ENCODE results near the gene CACNA2D2. TPM values are rescaled to one million over a fixed set of nuclear protein-coding genes. Genes with fewer than 3 reads are reported as not detected.

CACNA2D2 gene
- total and polyA plus RNA-seq, 4 donors = 0.10 to 0.19 (median 0.15) TPM

- H3K27me3 ChIP-seq (ENCODE audit: control insufficient read depth in 4 of 4, insufficient read depth in 4 of 4, low read length in 3 of 4) = no peaks in the 10 kb centered on the region
- TF ChIP-seq FOXA2 (IDR thresholded peaks at IDR 0.05) (no peak), EGR1 (IDR thresholded peaks at IDR 0.05; ENCODE audit: low read depth in 2 of 2) (no peak), YY1 (IDR thresholded peaks at IDR 0.05) (no peak), HNF4G (IDR thresholded peaks at IDR 0.05) (no peak), REST (IDR thresholded peaks at IDR 0.05) (no peak)
- DNase-seq (ENCODE audit: low spot score) = no peak
- no peaks in the 10 kb centered on the region for H3K36me3 ChIP-seq (ENCODE audit: control insufficient read depth in 4 of 4, insufficient read depth in 3 of 4, low read depth in 1 of 4, low read length in 3 of 4)
- H3K4me1 ChIP-seq (ENCODE audit: control insufficient read depth in 4 of 4, insufficient read depth in 4 of 4, low read length in 3 of 4) = no peaks in the 10 kb centered on the region
- H3K9ac ChIP-seq (ENCODE audit: low read depth in 1 of 2, low read length in 2 of 2) = no peak overlapping the region
- H3K27ac ChIP-seq (ENCODE audit: low read depth in 1 of 2, low read length in 2 of 2) = no peak overlapping the region
- WGBS = 88% methylated on average over 6 of the region's 6 CpGs
- no peak overlapping the region for H3K4me3 ChIP-seq (ENCODE audit: low read depth in 1 of 3, low read length in 3 of 3)
- no peaks in the 10 kb centered on the region for H3K9me3 ChIP-seq (ENCODE audit: control insufficient read depth in 4 of 4, low read length in 3 of 4)
Observed at GRCh38 chr3:50466177-50466576, 37.3 kb downstream of the CACNA2D2 start.

- H3K27me3 ChIP-seq (ENCODE audit: control insufficient read depth in 4 of 4, insufficient read depth in 4 of 4, low read length in 3 of 4) = no peaks in the 10 kb centered on the region
Observed at GRCh38 chr3:50464569-50464968, 38.9 kb downstream of the CACNA2D2 start.

More at GRCh38 chr3:50464569-50464968, 38.9 kb downstream of the CACNA2D2 start:
- no peak for TF ChIP-seq GABPA (IDR thresholded peaks at IDR 0.05 in 1 of 2, conservative IDR thresholded peaks at IDR 0.05 in 1 of 2)
- no peak for TF ChIP-seq EGR1 (IDR thresholded peaks at IDR 0.05; ENCODE audit: low read depth in 2 of 2)
- no peak for TF ChIP-seq SP1 (IDR thresholded peaks at IDR 0.05)
- TF ChIP-seq HNF4A (conservative IDR thresholded peaks at IDR 0.05) = no peak
- TF ChIP-seq ATF3 (IDR thresholded peaks at IDR 0.05) = no peak
- TF ChIP-seq ZBTB33 (IDR thresholded peaks at IDR 0.05) = no peak
- TF ChIP-seq RXRA (IDR thresholded peaks at IDR 0.05) = no peak
- TF ChIP-seq FOXA1 (IDR thresholded peaks at IDR 0.05) = no peak
- no peak for TF ChIP-seq RAD21 (IDR thresholded peaks at IDR 0.05)
- TF ChIP-seq JUND (IDR thresholded peaks at IDR 0.05) = no peak
- no peak for TF ChIP-seq YY1 (IDR thresholded peaks at IDR 0.05)
- TF ChIP-seq FOXA2 (IDR thresholded peaks at IDR 0.05) = no peak
- TF ChIP-seq MAX (IDR thresholded peaks at IDR 0.05) = no peak
- TF ChIP-seq REST (IDR thresholded peaks at IDR 0.05) = no peak
- TF ChIP-seq CTCF (IDR thresholded peaks at IDR 0.05; ENCODE audit: low read depth, low read length, missing input control) = no peak
- TF ChIP-seq TAF1 (conservative IDR thresholded peaks at IDR 0.05) = no peak
- no peak for TF ChIP-seq NR2F2 (IDR thresholded peaks at IDR 0.05)
- TF ChIP-seq HNF4G (IDR thresholded peaks at IDR 0.05) = no peak
- no peak for DNase-seq (ENCODE audit: low spot score)
- Histone ChIP-seq H3K9ac (ENCODE audit: low read depth in 1 of 2, low read length in 2 of 2) (no peak overlapping the region), H3K4me3 (ENCODE audit: low read depth in 1 of 3, low read length in 3 of 3) (no peak overlapping the region), H3K4me1 (ENCODE audit: control insufficient read depth in 4 of 4, insufficient read depth in 4 of 4, low read length in 3 of 4) (no peaks in the 10 kb centered on the region), H3K27ac (ENCODE audit: low read depth in 1 of 2, low read length in 2 of 2) (no peak overlapping the region), H3K9me3 (ENCODE audit: control insufficient read depth in 4 of 4, low read length in 3 of 4) (no peaks in the 10 kb centered on the region), H3K36me3 (ENCODE audit: control insufficient read depth in 4 of 4, insufficient read depth in 3 of 4, low read depth in 1 of 4, low read length in 3 of 4) (no peaks in the 10 kb centered on the region)
- WGBS = 84% methylated on average over 6 of the region's 6 CpGs

All from liver (tissue), 9 donors.